Activated CD4-positive, alpha-beta T cell treated with anti-CD3 and anti-CD28 coated beads, Interleukin-2, amount 50 U/mL, for 4 hours (primary cell): ENCODE results near the gene DOCK9.
"Not testable (repeated sequence)": the region's sequence is repeated elsewhere in the genome, so short reads cannot be mapped to it uniquely, and the experiment has no call there.

Source experiments
- DNase-seq, 2 experiments: peaks; one replicate each; pipeline ENCODE4 v3.0.0-alpha.2; 2020

DOCK9 gene

GRCh38 chr13:98761126-98761985 lies 216.5 kb downstream of the DOCK9 start:
- DNase-seq, result no peak

DNA sequence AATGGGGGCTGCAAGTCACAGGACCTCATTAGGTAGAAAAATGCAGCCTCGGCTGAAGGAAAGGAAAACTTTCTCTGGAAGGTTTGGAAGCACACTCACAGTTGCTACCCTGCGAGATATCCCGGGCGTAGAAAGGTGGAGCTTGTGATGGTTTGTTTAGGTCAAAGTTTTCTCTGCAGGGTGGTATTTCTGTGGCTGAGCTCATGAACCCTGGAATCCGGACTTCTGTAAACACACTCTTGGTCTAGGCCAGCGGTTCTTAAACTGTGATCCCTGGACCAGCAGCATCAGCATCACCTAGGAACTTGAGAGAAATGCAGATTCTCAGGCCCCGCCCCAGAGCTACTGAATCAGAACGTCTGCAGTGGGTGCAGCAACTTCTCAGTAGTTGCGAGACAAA lies 222.1 kb downstream of the DOCK9 start:
- DNase-seq, result no peak

GRCh38 chr13:98755116-98755515 lies 222.7 kb downstream of the DOCK9 start:
- no peak for DNase-seq

- DNase-seq, result not testable (repeated sequence)
These were observed 223.4 kb downstream of the DOCK9 start for GRCh38 chr13:98754468-98754867.

- DNase-seq, result no peak
These were observed 225.2 kb downstream of the DOCK9 start, which contains the start of gene SLC15A1 for GRCh38 chr13:98752467-98753290. SLC15A1 (minus strand) TSS chr13:98752672; CDS start chr13:98752598, 74 bp downstream.

DNA sequence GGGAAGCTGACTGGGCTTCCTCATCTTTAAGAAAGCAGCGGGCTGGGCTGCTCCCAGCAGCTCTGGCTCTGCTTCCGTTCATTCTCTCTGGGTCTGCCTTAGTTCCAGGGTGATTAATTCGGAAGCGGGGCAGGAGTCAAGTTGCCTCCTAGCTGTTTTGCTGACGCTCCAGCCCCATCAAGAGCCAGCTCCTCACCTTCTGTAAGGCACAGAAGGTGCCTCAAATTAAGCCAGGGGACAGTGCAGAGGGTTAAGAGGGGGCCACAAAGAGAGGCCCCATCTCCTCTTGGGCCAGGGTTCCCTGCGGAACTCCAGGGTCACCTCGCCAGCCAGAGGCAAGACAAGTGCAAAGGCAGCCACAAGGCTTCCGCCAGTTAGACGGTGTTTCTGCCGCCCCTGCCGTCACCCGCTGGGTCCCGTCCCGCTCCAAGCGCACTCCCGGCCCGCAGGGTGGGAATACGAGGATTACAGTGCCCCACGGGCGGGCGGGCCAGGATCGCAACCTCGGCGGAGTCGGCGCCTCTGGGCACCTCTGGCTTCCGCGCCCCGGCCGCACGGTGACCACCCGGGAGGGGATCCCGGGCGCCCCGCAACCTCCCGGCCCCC lies 225.9 kb downstream of the DOCK9 start:
- DNase-seq, result no peak

- DNase-seq, result no peak
These were observed 226.5 kb downstream of the DOCK9 start for GRCh38 chr13:98751367-98751782.

GRCh38 chr13:98749501-98749900 lies 228.4 kb downstream of the DOCK9 start:
- no peak for DNase-seq

DNA sequence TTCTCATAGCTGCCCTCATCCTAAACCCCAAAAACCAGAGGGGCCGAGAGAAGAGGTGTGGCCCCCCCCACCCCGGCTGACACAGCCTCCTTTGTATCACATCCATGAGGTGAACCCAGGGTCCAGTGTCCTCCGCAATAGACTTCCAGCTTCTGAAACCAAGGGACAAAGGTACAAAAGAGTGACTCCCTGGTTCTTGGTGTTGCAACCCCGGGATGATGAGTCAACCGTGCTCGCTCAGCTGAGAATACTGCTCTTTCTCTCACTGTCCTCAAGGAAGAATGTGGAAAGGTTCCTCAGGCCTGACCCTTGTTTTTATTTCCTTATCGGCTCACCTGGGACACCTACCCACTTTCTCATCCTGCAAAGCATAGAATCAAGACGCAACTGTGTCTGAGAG lies 230.9 kb downstream of the DOCK9 start:
- no peak for DNase-seq
